ENCODE measurements around the gene FAM170B.

DNA sequence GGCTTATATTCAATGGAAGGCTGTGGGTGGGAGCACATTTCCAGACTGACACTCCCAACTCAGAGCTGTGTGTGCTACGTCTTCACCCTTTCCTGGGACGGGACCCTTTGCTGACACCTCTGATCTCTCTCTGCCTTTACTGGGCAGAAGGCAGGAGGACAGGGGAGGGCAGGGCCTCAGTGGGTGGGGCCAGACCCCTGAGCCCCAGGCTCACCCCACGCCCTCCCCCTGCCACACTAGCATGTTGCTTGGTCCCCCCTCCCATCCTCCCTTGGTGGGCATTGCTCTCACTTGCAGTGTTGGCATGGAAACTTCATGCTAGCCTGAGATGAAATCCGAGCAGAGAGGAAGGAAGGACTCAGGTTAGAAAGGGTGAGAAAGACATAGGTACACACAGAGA lies 36.0 kb upstream of the FAM170B start:
- TF ChIP-seq, protein P1, sequence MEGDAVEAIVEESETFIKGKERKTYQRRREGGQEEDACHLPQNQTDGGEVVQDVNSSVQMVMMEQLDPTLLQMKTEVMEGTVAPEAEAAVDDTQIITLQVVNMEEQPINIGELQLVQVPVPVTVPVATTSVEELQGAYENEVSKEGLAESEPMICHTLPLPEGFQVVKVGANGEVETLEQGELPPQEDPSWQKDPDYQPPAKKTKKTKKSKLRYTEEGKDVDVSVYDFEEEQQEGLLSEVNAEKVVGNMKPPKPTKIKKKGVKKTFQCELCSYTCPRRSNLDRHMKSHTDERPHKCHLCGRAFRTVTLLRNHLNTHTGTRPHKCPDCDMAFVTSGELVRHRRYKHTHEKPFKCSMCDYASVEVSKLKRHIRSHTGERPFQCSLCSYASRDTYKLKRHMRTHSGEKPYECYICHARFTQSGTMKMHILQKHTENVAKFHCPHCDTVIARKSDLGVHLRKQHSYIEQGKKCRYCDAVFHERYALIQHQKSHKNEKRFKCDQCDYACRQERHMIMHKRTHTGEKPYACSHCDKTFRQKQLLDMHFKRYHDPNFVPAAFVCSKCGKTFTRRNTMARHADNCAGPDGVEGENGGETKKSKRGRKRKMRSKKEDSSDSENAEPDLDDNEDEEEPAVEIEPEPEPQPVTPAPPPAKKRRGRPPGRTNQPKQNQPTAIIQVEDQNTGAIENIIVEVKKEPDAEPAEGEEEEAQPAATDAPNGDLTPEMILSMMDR (IDR thresholded peaks at IDR 0.05; ENCODE audit: low read length), result no peak
- no peak for TF ChIP-seq EZH2 (IDR thresholded peaks at IDR 0.05; ENCODE audit: borderline replicate concordance, low read length)

Data from OCI-LY1 (cell line).